Astrocyte (in vitro differentiated cells and primary cell): ENCODE data around the gene ALPP. TPM values are rescaled to one million over a fixed set of nuclear protein-coding genes. Genes with fewer than 3 reads are reported as not detected.

Experiments used
- DNase-seq: peaks from one replicate; pipeline ENCODE4 v3.0.0-alpha.2; 2010; ENCODE audit warnings: low read depth
- FAIRE-seq: peaks from 2 replicates; lab custom pipeline; 2011; peaks lifted over from hg19 to GRCh38; lab: Jason Lieb, UNC
- H2AFZ ChIP-seq: 2 replicates; pipeline ENCODE4 v1.6.0; 2012; ENCODE audit warnings: low read depth, low read length, inconsistent platforms
- H3K27ac ChIP-seq: 2 replicates; pipeline ENCODE4 v1.5.1; 2011; ENCODE audit warnings: low read depth, low read length, inconsistent platforms
- H3K27me3 ChIP-seq: 2 replicates; pipeline ENCODE4 v1.6.0; 2011; ENCODE audit warnings: low read length, inconsistent platforms; ENCODE audit not compliant: insufficient read depth
- H3K36me3 ChIP-seq: 2 replicates; pipeline ENCODE4 v1.5.1; 2011; ENCODE audit warnings: low read length, inconsistent platforms; ENCODE audit not compliant: insufficient read depth
- H3K4me1 ChIP-seq: 2 replicates; pipeline ENCODE4 v1.5.1; 2011; ENCODE audit warnings: low read length, inconsistent platforms; ENCODE audit not compliant: insufficient read depth
- H3K4me2 ChIP-seq: 2 replicates; pipeline ENCODE4 v1.6.0; 2012; ENCODE audit warnings: low read length, inconsistent platforms
- H3K4me3 ChIP-seq: 2 replicates; pipeline ENCODE4 v1.5.1; 2011; ENCODE audit warnings: low read depth, mild to moderate bottlenecking, low read length, inconsistent platforms; ENCODE audit not compliant: insufficient read depth
- H3K79me2 ChIP-seq: 2 replicates; pipeline ENCODE4 v1.6.0; 2012; ENCODE audit warnings: mild to moderate bottlenecking, low read length, inconsistent platforms; ENCODE audit not compliant: insufficient read depth
- H3K9ac ChIP-seq: 2 replicates; pipeline ENCODE4 v1.6.0; 2012; ENCODE audit warnings: mild to moderate bottlenecking, low read length, inconsistent platforms
- H3K9me3 ChIP-seq: 2 replicates; pipeline ENCODE4 v1.5.1; 2012; ENCODE audit warnings: low read depth, mild to moderate bottlenecking, low read length, inconsistent platforms; ENCODE audit not compliant: insufficient read depth
- H4K20me1 ChIP-seq: 2 replicates; pipeline ENCODE4 v1.6.0; 2012; ENCODE audit warnings: low read length, inconsistent platforms; ENCODE audit not compliant: insufficient read depth
- H3K27ac Mint-ChIP-seq: one replicate; pipeline ENCODE4 v1.8.0; 2021; ENCODE audit warnings: mild to moderate bottlenecking, mixed read lengths; ENCODE audit not compliant: unreplicated experiment
- H3K27me3 Mint-ChIP-seq: one replicate; pipeline ENCODE4 v1.8.0; 2021; ENCODE audit warnings: low read depth, mixed read lengths; ENCODE audit not compliant: unreplicated experiment
- H3K36me3 Mint-ChIP-seq: one replicate; pipeline ENCODE4 v1.8.0; 2021; ENCODE audit warnings: low read depth, mixed read lengths; ENCODE audit not compliant: unreplicated experiment
- H3K4me1 Mint-ChIP-seq: one replicate; pipeline ENCODE4 v1.8.0; 2021; ENCODE audit warnings: low read depth, mixed read lengths; ENCODE audit not compliant: unreplicated experiment
- H3K4me3 Mint-ChIP-seq: one replicate; pipeline ENCODE4 v1.8.0; 2021; ENCODE audit warnings: mild to moderate bottlenecking, moderate library complexity, mixed read lengths; ENCODE audit not compliant: unreplicated experiment
- H3K9me3 Mint-ChIP-seq: one replicate; pipeline ENCODE4 v1.8.0; 2021; ENCODE audit warnings: mild to moderate bottlenecking, mixed read lengths; ENCODE audit not compliant: unreplicated experiment
- CTCF ChIP-seq: IDR thresholded peaks from 2 replicates; pipeline ENCODE4 v1.5.1; 2011; ENCODE audit warnings: low read depth, mild to moderate bottlenecking, inconsistent platforms, low read length, moderate library complexity; ENCODE audit not compliant: insufficient read depth
- EZH2 ChIP-seq: IDR thresholded peaks from 2 replicates; pipeline ENCODE4 v1.6.1; 2012; ENCODE audit warnings: mild to moderate bottlenecking, low read length, inconsistent platforms; ENCODE audit not compliant: insufficient read depth
- total RNA-seq: library from RNA; stranded (reverse); gene quantifications from 2 replicates; pipeline ENCODE4 v1.2.1, GENCODE V29; 2021

The ALPP gene
- total RNA-seq, 1 donor from 2014 or later, result 0.32 TPM

GRCh38 chr2:232387451-232388171, 9.1 kb downstream of the ALPP start:
- FAIRE-seq, result no peak
- Histone ChIP-seq H3K4me3 (no peak overlapping the region), H3K9me3 (no peaks in the 10 kb centered on the region), H2AFZ (no peak overlapping the region), H3K9ac (no peak overlapping the region), H3K36me3 (no peaks in the 10 kb centered on the region), H3K4me1 (peaks cover 39% of the 10 kb centered on the region), H3K27ac (no peak overlapping the region), H3K27me3 (peaks cover 43% of the 10 kb centered on the region), H3K4me2 (peak overlapping the region; percentile 67), H4K20me1 (no peaks in the 10 kb centered on the region), H3K79me2 (no peaks in the 10 kb centered on the region)
- H3K4me1 Mint-ChIP-seq, result peaks cover 27% of the 10 kb centered on the region
- H3K36me3 Mint-ChIP-seq, result peaks cover 1% of the 10 kb centered on the region
- no peak for DNase-seq
- peaks cover 12% of the 10 kb centered on the region for H3K9me3 Mint-ChIP-seq
- H3K4me3 Mint-ChIP-seq, result no peak overlapping the region
- no peak overlapping the region for H3K27ac Mint-ChIP-seq
- no peak for TF ChIP-seq CTCF
- TF ChIP-seq EZH2, result peak; percentile 18
- H3K27me3 Mint-ChIP-seq, result peaks cover 35% of the 10 kb centered on the region

GRCh38 chr2:232388324-232388891, 9.9 kb downstream of the ALPP start:
- Mint-ChIP-seq H3K27me3 (peaks cover 28% of the 10 kb centered on the region), H3K4me1 (peaks cover 27% of the 10 kb centered on the region), H3K9me3 (peaks cover 12% of the 10 kb centered on the region), H3K4me3 (no peak overlapping the region), H3K27ac (no peak overlapping the region), H3K36me3 (peaks cover 1% of the 10 kb centered on the region)
- Histone ChIP-seq H3K27ac (no peak overlapping the region), H3K4me3 (no peak overlapping the region), H3K4me2 (peak overlapping the region; percentile 67), H3K27me3 (peaks cover 41% of the 10 kb centered on the region), H3K36me3 (no peaks in the 10 kb centered on the region), H3K79me2 (no peaks in the 10 kb centered on the region), H3K9ac (no peak overlapping the region), H4K20me1 (no peaks in the 10 kb centered on the region), H3K9me3 (no peaks in the 10 kb centered on the region), H2AFZ (peak overlapping the region; percentile 69), H3K4me1 (peaks cover 39% of the 10 kb centered on the region)
- FAIRE-seq, result no peak
- TF ChIP-seq CTCF (no peak), EZH2 (no peak)
- no peak for DNase-seq

GRCh38 chr2:232389327-232389726, 10.8 kb downstream of the ALPP start:
- Histone ChIP-seq H3K79me2 (no peaks in the 10 kb centered on the region), H3K9me3 (no peaks in the 10 kb centered on the region), H4K20me1 (no peaks in the 10 kb centered on the region), H3K36me3 (no peaks in the 10 kb centered on the region), H3K27ac (peak overlapping the region; percentile 6), H3K4me1 (peaks cover 39% of the 10 kb centered on the region), H2AFZ (no peak overlapping the region), H3K9ac (peak overlapping the region; percentile 16), H3K4me3 (no peak overlapping the region), H3K4me2 (peak overlapping the region; percentile 67), H3K27me3 (peaks cover 34% of the 10 kb centered on the region)
- FAIRE-seq (peak; percentile 54), DNase-seq (peak; percentile 44)
- peak overlapping the region; percentile 94 for H3K27ac Mint-ChIP-seq
- H3K27me3 Mint-ChIP-seq, result peaks cover 23% of the 10 kb centered on the region
- H3K4me1 Mint-ChIP-seq, result peaks cover 27% of the 10 kb centered on the region
- H3K9me3 Mint-ChIP-seq, result peaks cover 12% of the 10 kb centered on the region
- no peak for TF ChIP-seq CTCF
- no peak for TF ChIP-seq EZH2
- H3K36me3 Mint-ChIP-seq, result peaks cover 1% of the 10 kb centered on the region
- peak overlapping the region; percentile 58 for H3K4me3 Mint-ChIP-seq
